ENCODE measurements around the gene SYNPR.

Gene SYNPR

GRCh38 chr3:63561879-63562278 lies 283.8 kb downstream of the SYNPR start:
- no peak for DNase-seq

DNA sequence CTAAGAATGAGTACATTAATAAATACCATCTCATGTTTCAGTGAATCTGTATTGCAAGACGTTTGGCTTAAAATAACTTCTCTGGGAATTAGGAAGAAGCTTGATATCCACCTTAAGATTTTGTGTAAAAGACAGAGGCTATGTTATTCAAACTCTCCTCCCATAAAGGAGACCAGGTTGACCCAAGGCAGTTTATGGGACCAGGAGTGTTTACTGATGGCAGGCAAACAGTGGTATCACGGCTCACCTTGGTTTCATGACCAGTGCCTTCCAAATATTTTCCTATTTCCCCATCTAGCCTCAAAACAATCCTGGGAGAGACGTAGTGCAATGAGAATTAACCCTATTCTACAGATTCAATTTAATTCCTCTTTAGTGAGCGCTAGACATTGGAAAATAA lies 284.2 kb downstream of the SYNPR start:
- DNase-seq: no peak

GRCh38 chr3:63563572-63563971 lies 285.5 kb downstream of the SYNPR start:
- no peak for DNase-seq

- DNase-seq: no peak
These were observed 287.1 kb downstream of the SYNPR start for GRCh38 chr3:63565220-63565619.

- no peak for DNase-seq
These were observed 293.6 kb downstream of the SYNPR start for GRCh38 chr3:63571682-63572081.

DNA sequence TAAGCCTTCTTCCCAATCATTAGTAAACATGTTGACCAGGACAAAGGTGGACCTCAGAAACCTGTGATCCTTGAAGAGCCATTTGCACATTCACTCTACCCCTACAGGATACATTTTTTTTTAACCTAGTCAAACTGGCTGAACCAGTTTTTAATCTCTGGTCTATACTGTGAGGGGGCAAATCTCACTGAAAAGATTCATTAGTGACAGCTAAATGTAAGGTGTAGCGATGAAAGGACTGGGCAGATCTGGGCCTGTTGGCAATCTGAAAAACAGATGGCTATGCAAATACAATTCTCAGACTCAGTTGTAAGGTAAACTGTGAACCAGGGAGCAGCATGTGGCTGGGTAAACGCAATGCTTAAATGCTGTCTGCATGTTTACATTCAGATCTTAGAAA lies 298.7 kb downstream of the SYNPR start:
- DNase-seq: no peak

GRCh38 chr3:63578858-63579257 lies 300.8 kb downstream of the SYNPR start:
- no peak for DNase-seq

- DNase-seq: no peak
These were observed 302.0 kb downstream of the SYNPR start for GRCh38 chr3:63580151-63580550.

DNA sequence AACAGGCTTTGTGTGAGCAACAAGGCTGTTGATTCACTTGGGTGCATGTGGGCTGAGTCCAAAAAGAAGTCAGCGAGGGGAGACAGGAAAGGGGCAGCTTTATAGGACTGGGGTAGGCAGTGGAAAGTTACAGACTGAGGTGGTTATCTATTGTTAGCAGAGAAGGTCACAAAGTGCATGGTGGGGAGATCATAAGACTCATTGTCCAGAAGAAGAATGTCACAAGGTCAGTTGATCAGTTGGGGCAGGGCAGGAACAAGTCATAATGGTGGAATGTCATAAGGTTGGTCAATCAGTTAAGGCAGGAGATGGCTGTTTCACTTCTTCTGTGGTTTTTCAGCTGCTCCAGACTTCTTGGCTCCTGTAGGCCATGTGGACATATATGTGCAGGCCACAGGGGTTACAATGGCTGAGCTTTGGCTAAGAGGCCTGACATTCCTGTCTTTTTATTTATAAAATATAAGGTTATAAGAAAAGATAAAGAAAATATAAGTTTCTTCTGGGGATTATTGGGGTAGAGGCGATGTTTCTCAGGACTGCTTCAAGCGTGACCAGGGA lies 304.9 kb downstream of the SYNPR start:
- DNase-seq: no peak

- DNase-seq: no peak
These were observed 306.6 kb downstream of the SYNPR start for GRCh38 chr3:63584681-63585080.

DNA sequence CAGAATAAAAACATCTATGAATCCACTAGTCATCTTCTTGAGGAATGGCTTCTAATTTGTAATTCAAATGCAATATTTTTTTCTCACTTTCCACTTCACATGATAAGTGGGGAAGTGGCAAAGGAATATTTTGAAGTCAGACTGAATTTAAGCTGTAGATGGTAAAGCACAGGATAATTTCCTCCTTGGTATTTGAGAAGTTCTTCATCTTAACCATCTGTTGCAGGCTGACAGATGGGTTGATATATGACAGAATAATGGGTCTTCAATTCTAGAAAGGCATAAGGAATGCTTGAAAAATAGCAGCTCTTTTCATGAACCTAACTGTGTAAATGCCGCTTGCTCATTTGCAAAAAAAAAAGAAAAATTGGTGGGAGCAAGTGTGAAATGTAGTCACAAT lies 307.8 kb downstream of the SYNPR start:
- DNase-seq: no peak

DNA sequence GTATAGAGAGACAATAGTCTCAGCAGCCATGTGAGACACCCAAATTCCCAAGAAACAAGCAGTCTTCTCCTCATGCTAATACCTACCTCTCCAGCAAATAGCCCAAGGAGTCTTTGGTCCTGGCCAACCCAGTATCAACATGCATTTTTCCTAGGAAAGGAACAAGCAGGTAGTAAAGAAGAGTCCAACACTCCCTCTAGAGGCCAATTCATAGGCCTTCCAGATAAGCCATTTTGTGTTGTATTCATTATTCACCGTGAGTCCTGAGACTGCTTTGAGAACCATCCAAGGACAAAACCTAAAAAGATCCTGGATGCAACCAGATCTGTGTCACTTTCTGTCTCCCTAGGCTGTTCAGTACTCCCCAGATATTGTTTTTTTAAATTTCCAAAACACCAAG lies 310.8 kb downstream of the SYNPR start:
- DNase-seq: no peak

DNA sequence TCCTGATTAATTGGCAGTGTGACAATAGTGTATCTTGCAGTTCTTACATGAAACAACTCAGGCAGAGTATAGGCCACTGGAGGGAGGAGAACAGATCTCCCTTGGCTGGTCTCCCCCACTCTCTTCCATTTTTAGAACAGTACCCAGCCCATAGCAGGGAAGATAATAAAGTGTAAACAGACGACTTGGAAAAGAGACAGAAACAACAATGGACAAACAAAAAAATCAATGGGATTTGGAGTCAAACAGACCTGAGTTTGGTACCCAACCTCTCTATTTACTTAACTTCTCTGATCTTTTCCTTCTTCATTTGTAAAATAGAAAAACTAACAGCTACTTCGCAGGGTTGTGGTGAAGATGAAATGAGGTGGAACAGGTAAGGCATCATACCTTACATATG lies 315.7 kb downstream of the SYNPR start:
- no peak for DNase-seq

DNA sequence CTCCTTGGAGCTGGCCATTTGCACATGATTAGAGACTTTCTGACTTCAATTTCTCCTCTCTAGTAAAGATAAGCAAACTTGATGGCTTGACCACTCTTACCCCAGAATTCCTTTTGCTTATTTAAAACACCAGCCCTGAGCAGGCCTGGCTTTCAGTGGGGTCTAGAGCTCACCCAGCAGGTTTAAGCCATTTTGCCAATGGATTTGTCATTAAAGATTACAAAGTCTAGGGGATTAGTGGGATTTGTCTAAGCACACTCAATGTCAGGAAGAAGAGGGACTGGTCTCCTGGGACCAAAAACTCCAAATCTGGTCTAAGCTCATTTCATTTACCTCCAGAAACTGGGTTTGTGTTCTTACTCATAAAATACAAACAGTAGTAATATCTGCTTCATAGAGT lies 317.1 kb downstream of the SYNPR start:
- no peak for DNase-seq

- no peak for DNase-seq
These were observed 318.9 kb downstream of the SYNPR start for GRCh38 chr3:63597019-63597418.

DNA sequence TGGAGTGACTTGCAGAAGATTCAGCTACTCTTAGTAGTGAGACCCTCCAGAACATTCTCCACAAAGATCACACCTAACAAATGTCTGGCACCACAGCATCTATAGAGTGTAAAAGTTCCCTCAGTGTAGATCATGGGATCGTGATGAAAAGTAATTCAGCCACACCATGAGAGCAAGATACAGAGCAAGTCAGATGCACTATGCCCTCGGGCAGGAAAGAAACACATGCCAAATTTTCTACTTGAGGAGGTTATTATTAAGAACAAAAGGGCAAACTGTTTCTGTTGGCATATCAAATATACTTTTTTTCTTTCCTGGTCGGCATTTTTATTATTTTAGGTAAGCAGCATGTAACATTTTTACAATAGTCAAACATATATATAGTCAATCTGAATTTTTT lies 329.6 kb downstream of the SYNPR start:
- no peak for DNase-seq

DNA sequence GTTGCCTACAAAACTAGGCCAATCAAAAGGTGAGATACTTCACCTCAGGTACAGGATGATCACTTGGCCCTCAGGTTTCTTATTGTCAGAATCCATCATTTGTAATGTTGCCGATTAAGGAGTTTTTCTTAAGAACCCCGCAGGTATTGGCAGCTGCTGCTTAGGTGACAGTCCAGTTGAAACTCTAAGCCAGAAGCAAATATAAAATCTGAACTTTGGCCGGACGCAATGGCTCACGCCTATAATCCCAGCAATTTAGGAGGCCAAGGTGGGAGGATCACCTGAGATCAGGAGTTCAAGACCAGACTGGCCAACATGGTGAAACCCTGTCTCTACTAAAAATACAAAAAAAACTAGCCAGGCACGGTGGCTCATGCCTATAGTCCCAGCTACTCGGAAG lies 331.3 kb downstream of the SYNPR start:
- DNase-seq: no peak

GRCh38 chr3:63609834-63610233 lies 331.7 kb downstream of the SYNPR start:
- DNase-seq: no peak

- no peak for DNase-seq
These were observed 333.3 kb downstream of the SYNPR start for GRCh38 chr3:63611382-63611781.

DNA sequence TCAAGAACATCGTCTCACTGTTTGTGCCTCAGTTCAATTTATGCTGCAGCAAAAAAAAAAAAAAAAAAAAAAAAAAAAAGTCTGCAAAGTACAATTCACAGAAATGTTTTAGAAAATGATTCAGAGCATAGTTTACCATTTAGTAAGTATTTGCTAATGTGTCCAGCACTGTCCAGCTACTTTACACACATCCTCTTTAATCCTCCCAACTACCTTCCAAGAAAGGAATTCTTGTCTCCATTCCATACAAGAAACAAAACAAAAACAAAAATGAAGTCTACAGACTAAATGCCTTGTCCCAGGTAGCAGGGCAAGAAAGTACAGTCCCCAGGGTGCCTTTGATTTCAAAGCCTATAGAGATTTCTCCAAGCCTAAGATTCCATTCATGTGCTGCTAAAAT lies 335.5 kb downstream of the SYNPR start:
- no peak for DNase-seq

DNA sequence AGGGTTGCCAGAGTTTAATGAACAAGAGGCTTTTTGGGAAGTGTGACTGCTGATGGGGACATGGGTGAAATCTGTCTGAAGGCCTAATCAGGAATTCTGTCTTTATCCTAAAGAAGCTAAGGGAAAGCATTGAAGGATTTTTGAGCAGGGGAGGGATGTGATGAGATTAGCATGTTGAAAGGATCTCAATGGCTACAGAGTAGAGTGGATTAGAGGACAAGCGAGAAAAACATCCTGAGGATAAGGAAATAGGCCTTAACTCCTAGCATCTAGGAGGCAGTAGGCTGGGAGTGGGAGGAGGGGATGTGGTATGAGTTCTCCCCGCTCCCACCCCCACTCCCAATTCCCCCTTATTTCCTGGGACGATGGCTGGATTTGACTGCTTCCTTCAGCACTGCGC lies 339.3 kb downstream of the SYNPR start:
- no peak for DNase-seq

GRCh38 chr3:63624941-63625560 lies 346.9 kb downstream of the SYNPR start:
- DNase-seq: no peak

DNA sequence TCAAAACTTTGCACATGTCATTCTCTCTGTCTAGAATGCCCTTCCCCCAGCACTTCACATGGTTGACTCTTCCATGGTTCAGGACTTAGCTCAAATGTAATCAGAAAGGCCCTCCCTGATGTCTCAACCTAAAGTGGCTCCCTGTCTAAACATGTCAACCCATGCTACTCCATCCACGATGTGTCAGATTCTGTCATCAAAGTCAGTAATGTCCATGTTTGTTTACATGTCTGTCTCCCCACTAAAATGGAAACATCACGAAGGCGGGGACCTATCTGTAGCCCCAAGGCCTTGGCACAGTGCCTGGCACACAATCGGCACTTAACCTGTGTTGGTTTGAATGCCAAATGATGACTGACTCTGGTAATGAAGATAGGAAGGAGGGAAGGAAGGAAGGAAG lies 353.6 kb downstream of the SYNPR start:
- DNase-seq: no peak

DNA sequence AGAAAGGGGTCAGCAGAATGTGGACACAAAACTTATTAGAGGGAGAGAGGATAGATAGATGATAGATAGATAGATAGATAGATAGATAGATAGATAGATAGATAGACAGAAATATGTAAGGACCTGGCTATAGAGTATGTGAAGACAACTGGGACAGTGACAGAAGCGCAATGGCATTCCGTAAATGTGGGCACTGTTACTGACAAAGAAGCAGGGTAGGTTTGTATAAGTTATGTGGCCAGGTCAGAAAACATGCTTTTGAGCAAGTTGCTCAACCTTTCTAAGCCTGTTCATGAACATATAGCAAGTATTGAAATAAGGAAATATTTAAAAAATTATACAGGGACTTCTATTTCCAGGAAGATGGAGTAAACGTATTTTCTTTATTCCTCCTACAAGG lies 357.1 kb downstream of the SYNPR start:
- no peak for DNase-seq

GRCh38 chr3:63639806-63640205 lies 361.7 kb downstream of the SYNPR start:
- no peak for DNase-seq
